Measurements from ENCODE around the gene KCNK5.
A peak's percentile ranks its signal among the peaks of the same experiment; 100 is the strongest.

KCNK5 gene

DNA sequence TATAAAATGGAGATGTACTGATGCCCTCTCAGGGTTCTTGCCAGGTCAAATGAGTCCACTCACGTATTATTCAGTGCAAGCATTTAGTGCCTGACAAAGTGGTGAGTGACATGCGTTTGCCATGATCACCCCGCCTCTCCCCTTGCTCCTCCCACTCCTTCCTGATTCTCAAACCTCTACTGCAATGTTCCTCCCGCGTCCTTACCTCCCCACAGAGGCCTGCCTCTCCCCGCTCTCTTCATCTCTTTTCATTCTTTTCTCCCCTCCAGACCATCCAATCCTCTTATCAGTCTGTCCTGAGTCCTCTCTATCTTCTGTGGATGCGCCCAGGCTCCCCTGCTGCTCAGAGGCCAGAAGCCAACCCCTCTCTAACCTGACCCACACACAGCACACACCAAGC lies 40.7 kb downstream of the KCNK5 start:
- peak; percentile 25 for DNase-seq (ENCODE audit: low read depth)
- TF ChIP-seq, protein P1, sequence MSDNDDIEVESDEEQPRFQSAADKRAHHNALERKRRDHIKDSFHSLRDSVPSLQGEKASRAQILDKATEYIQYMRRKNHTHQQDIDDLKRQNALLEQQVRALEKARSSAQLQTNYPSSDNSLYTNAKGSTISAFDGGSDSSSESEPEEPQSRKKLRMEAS (IDR thresholded peaks at IDR 0.05; ENCODE audit: low read depth, low read length) = no peak
- no peak for TF ChIP-seq MYC (IDR thresholded peaks at IDR 0.05; ENCODE audit: low read depth, low read length)
- H3K4me3 ChIP-seq (ENCODE audit: low read depth, low read length) = no peak overlapping the region

DNA sequence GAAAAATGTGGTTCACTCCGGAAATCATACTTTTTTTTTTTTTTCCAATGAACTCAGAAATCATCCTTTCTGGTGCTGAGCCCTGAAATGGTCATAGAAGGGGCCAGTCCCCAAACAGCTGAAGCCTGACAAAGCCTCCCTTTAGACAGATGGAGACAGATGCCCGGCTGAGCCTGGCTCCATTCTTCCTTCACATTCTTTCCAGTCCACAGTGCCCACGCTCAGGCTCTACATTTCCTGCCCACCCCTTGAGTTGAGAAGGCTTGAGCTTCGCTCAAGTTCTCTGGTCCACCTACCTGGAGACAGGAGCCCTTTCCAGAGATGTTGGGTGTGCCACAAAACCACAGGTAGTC lies 41.2 kb downstream of the KCNK5 start:
- no peak for TF ChIP-seq POLR2A (IDR thresholded peaks at IDR 0.05; ENCODE audit: extremely low read depth, insufficient read length)
- no peak for TF ChIP-seq MYC (IDR thresholded peaks at IDR 0.05; ENCODE audit: low read depth, low read length)
- TF ChIP-seq, protein P1 (IDR thresholded peaks at IDR 0.05; ENCODE audit: low read depth, low read length) = no peak
- TF ChIP-seq, protein P2, sequence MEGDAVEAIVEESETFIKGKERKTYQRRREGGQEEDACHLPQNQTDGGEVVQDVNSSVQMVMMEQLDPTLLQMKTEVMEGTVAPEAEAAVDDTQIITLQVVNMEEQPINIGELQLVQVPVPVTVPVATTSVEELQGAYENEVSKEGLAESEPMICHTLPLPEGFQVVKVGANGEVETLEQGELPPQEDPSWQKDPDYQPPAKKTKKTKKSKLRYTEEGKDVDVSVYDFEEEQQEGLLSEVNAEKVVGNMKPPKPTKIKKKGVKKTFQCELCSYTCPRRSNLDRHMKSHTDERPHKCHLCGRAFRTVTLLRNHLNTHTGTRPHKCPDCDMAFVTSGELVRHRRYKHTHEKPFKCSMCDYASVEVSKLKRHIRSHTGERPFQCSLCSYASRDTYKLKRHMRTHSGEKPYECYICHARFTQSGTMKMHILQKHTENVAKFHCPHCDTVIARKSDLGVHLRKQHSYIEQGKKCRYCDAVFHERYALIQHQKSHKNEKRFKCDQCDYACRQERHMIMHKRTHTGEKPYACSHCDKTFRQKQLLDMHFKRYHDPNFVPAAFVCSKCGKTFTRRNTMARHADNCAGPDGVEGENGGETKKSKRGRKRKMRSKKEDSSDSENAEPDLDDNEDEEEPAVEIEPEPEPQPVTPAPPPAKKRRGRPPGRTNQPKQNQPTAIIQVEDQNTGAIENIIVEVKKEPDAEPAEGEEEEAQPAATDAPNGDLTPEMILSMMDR (IDR thresholded peaks at IDR 0.05; ENCODE audit: low read depth, low read length) = no peak
- no peak overlapping the region for H3K4me3 ChIP-seq (ENCODE audit: low read depth, low read length)
- DNase-seq (ENCODE audit: low read depth) = no peak

- H3K4me3 ChIP-seq (ENCODE audit: low read depth, low read length) = no peak overlapping the region
- TF ChIP-seq, protein P2 (IDR thresholded peaks at IDR 0.05; ENCODE audit: low read depth, low read length) = no peak
- TF ChIP-seq POLR2A (IDR thresholded peaks at IDR 0.05; ENCODE audit: extremely low read depth, insufficient read length) = no peak
- TF ChIP-seq, protein P1 (IDR thresholded peaks at IDR 0.05; ENCODE audit: low read depth, low read length) = no peak
- TF ChIP-seq MYC (IDR thresholded peaks at IDR 0.05; ENCODE audit: low read depth, low read length) = no peak
- DNase-seq (ENCODE audit: low read depth) = no peak
Measured at GRCh38 chr6:39184906-39185580, 44.2 kb downstream of the KCNK5 start.

DNA sequence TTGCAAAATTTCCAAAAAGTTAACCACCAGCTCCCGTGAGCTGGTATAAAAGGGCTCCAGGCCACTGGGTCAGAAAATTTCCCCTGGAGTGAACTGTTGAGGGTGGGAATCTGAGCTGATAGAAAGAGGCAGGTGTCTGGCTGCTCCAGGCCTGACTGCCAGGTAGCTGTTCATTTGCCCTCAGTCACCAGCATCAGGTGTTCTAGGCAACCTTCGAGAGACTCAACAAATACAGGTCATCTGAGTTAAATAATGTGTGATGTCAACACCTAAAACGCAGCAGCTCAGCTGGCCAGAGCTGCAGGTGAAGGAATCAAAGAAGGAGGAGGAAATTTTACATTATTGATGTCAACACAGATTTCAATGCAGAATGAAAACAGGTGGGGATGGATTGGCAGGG lies 46.7 kb downstream of the KCNK5 start:
- no peak overlapping the region for H3K4me3 ChIP-seq (ENCODE audit: low read depth, low read length)
- TF ChIP-seq POLR2A (IDR thresholded peaks at IDR 0.05; ENCODE audit: extremely low read depth, insufficient read length) (no peak), MYC (IDR thresholded peaks at IDR 0.05; ENCODE audit: low read depth, low read length) (no peak)
- TF ChIP-seq, protein P1 (IDR thresholded peaks at IDR 0.05; ENCODE audit: low read depth, low read length) = no peak
- TF ChIP-seq, protein P2 (IDR thresholded peaks at IDR 0.05; ENCODE audit: low read depth, low read length) = no peak
- DNase-seq (ENCODE audit: low read depth) = no peak

GRCh38 chr6:39181826-39182225 lies 47.4 kb downstream of the KCNK5 start:
- DNase-seq (ENCODE audit: low read depth) = no peak
- TF ChIP-seq, protein P2 (IDR thresholded peaks at IDR 0.05; ENCODE audit: low read depth, low read length) = no peak
- TF ChIP-seq, protein P1 (IDR thresholded peaks at IDR 0.05; ENCODE audit: low read depth, low read length) = no peak
- TF ChIP-seq POLR2A (IDR thresholded peaks at IDR 0.05; ENCODE audit: extremely low read depth, insufficient read length) (no peak), MYC (IDR thresholded peaks at IDR 0.05; ENCODE audit: low read depth, low read length) (no peak)
- no peak overlapping the region for H3K4me3 ChIP-seq (ENCODE audit: low read depth, low read length)

GRCh38 chr6:39181333-39181732 lies 47.9 kb downstream of the KCNK5 start:
- no peak for DNase-seq (ENCODE audit: low read depth)
- no peak overlapping the region for H3K4me3 ChIP-seq (ENCODE audit: low read depth, low read length)
- TF ChIP-seq MYC (IDR thresholded peaks at IDR 0.05; ENCODE audit: low read depth, low read length) = no peak
- TF ChIP-seq, protein P1 (IDR thresholded peaks at IDR 0.05; ENCODE audit: low read depth, low read length) = no peak
- TF ChIP-seq, protein P2 (IDR thresholded peaks at IDR 0.05; ENCODE audit: low read depth, low read length) = no peak
- no peak for TF ChIP-seq POLR2A (IDR thresholded peaks at IDR 0.05; ENCODE audit: extremely low read depth, insufficient read length)

Measured in NB4 (cell line).